Measurements from ENCODE around the gene ZWINT.

The ZWINT gene, protein sequence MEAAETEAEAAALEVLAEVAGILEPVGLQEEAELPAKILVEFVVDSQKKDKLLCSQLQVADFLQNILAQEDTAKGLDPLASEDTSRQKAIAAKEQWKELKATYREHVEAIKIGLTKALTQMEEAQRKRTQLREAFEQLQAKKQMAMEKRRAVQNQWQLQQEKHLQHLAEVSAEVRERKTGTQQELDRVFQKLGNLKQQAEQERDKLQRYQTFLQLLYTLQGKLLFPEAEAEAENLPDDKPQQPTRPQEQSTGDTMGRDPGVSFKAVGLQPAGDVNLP

GRCh38 chr10:56360967-56361612 is at the start of gene ZWINT:
Gene ZWINT (minus strand): TSS chr10:56361259. CDS start chr10:56361236, 23 bp downstream.
- peak; percentile 81 for DNase-seq (ENCODE audit: low read depth)

DNA sequence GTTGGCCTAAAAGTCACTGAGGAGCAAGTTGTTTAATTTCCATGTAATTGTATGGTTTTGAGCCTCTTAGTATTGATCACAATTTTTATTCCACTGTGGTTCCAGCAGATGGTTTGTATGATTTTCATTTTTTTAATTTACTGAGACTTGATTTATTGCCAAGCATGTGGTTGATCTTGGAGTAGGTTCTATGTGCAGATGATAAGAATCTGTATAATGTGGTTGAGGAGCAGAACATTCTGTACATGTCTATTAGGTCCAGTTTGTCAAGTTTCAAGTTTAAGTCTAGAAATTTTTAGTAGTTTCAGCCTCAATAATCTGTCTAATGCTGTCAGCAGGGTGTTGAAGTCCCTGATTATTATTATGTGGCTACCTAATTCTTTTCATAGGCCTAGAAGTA is 22.7 kb upstream of the ZWINT start:
- DNase-seq (ENCODE audit: low read depth): no peak

- no peak for DNase-seq (ENCODE audit: low read depth)
Observed at GRCh38 chr10:56370217-56371113, 9.4 kb upstream of the ZWINT start.

DNA sequence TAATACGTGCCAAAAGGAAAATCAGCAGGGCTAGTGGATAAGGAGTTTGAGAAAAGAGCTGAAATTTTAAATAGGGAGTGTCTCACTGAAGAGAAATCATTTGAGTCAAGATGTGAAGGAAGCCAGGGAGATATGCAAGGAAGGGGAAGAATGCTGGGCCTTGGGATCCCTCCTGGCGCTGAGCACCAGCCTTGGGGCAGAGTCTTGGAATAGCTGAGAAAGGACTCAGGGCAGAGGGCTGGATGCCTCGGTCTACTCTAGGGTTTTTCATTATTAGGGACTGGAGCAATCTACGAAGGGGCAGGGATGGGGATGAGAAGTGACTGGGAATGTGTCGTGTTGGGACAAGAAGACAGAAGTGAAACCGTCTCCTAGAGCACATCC is 484 bp downstream of the ZWINT start:
- DNase-seq (ENCODE audit: low read depth): no peak

DNA sequence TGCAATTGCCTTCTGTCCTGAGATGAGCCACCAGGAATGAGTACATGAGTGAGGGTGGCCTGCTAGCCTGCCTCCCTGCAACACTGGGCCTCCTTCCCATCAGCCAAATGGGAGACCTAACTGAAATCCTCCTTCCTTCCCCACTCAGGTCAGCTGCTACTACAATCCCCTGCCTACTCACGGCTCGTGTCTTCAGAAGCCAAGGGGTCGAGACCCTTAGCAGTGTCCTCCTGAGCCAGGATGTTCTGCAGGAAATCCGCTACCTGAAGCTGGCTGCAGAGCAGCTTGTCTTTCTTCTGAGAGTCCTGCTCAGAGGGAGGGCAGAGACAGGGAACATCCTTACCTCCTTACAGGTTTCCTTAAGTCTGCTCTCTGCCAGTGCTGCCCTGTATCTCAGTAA is 1.2 kb downstream of the ZWINT start:
- DNase-seq (ENCODE audit: low read depth): no peak

DNA sequence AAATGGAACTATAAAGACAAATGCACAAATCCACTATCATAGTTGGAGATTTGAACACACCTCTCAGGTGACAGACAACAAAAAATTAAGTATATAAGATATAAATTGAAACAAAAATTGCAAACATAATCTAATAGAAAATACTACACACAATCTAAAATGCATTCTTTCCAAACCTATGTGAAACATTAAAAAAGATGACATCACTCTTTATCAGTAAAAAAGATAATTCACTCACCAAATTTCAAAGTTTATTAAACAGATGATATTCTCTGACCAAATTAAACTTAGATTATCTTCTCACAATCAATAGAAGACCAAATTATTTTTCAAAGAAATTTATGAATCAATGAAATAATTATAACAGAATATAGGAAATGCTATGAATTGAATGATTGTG is 4.0 kb downstream of the ZWINT start:
- DNase-seq (ENCODE audit: low read depth): no peak

DNA sequence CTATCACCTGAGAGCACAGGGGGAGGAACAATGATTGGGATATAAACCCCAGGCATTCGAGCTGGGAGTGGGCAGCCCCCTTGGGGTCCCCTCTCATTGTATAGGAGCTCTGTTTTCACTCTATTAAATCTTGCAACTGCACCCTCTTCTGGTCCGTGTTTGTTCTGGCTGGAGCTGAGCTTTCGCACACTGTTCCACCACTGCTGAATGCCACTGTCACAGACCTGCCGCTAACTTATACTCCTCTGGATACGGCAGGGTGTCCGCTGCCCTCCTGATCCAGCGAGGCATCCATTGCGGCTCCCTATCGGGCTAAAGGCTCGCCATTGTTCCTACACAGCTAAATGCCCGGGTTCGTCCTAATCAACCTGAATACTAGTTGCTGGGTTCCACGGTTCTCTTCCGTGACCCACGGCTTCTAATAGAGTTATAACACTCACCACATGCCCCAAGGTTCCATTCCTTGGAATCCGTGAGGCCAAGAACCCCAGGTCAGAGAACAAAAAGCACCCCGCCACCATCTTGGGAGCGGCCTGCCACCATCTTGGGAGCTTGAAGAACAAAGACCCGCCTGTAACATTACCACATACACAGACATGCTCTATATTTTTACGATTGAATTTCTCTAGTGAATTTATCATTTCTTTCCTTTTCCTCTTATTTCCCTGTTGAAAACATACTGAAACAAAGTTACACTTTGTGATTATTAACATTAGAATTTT is 9.0 kb downstream of the ZWINT start:
- no peak for DNase-seq (ENCODE audit: low read depth)

GRCh38 chr10:56349611-56350010 is 11.4 kb downstream of the ZWINT start:
- DNase-seq (ENCODE audit: low read depth): no peak

GRCh38 chr10:56348101-56348500 is 13.0 kb downstream of the ZWINT start:
- DNase-seq (ENCODE audit: low read depth): no peak

DNA sequence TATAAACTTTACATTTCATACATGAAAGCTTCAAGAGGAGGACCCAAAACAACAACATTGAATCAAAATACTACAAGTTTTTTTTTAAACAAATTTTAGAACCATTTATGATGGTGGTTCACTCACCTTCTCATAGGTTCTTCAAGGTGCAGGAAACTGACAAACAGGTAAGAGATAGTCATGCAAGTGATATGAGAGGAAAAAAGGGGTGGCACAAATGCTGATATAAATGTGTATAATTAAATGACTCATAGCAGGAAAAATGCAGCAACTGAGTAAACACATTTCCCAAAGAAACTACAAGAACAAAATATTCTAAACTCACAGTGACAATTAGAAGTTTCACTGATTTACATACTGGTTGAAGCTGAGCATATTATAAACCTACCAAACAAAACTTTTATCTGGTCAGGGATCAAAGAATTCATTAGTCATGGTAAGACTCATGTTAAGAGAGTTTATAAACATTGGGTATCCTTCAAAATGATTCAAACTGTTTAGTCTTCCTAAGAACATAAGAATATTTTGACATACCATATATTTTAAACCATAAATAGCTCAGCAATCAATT is 14.1 kb downstream of the ZWINT start:
- no peak for DNase-seq (ENCODE audit: low read depth)

DNA sequence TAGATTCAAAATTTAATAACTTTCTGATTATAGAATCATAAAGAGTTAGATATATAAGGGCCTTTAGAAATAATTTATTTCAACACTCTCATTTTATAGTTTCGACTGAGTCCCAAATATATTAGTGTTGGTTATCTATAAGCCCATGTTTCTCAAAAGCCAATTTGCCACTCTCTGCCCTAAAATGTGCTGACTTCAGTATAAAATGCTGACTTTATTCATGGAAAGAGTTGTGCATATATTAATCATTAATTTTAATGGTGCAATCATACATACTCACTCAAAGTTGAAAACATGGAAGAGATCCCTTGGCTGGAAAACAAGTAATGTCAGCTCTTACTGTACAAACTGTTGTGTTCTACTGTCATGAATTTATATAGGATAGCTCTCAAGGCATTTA is 19.4 kb downstream of the ZWINT start:
- DNase-seq (ENCODE audit: low read depth): no peak

DNA sequence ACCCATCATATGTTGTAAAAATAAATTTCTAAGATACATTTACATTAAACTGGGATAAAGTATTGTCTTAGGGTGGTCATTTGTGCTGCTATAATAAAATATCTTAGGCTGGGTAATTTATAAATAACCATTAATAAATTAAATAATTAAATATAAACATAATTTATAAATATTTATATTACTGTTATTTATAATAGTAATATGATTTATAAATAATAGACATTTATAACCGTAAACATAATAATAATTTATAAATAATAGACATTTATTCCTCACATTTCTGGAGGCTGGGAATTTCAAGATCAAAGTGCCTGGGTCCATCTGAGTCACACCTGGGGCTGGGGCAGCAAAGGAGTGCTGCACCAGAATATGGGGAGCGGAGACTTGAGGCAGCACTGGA is 31.1 kb downstream of the ZWINT start:
- DNase-seq (ENCODE audit: low read depth): no peak

DNA sequence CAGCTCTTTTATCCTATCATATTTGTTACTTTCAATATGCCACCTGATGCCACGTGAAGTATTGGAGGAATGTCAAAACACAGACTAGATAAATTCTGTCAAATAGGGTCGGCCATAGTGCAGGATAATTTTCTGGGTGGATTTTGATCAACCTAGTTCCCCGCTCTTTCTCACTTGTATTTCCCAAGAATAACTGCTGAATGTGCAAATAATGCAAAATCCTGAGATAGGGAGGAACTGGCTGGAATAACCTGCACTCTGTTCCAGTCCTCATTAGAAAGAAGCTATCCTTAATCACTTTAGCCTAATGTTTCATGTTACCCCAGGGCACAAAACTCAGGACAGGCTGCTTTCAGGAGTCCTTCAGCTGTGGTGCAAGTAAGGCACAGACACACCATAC is 33.9 kb downstream of the ZWINT start:
- no peak for DNase-seq (ENCODE audit: low read depth)

DNA sequence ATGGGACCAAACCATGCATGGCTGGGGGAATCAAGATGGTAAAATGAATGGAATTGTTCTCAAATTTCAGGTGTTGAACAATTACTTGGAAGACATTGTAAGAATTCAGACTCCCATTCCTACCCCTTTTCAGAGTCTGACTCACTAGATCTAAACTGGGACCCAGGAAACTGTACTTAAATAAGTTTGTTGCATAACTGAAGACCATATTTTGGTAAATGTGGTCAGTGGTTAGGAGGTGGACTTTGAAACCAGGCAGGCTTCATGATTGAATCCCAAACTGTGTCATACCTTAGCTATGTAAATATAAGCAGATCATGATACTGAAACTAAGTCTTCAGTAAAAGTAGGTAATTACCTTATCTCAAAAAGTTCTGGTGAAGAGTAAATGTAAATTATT is 41.7 kb downstream of the ZWINT start:
- DNase-seq (ENCODE audit: low read depth): no peak

DNA sequence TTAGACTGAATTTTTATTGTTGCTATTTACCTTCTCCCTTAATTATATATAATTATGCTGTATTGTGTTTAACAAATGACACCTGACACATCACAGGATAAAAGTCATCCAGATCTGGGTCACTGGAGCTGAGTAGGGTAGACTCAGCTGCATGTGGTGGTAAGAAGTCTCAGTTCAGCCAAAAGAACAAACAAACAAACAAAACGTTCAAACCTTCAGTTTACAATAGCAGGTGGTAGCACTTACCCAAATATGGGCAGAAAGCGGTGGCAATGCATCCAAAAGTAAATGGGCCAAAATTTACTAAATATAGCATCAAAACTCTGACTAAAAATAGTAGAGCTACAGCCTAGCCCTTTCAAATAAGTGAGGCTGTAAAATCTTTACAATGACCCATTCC is 42.2 kb downstream of the ZWINT start:
- DNase-seq (ENCODE audit: low read depth): no peak

DNA sequence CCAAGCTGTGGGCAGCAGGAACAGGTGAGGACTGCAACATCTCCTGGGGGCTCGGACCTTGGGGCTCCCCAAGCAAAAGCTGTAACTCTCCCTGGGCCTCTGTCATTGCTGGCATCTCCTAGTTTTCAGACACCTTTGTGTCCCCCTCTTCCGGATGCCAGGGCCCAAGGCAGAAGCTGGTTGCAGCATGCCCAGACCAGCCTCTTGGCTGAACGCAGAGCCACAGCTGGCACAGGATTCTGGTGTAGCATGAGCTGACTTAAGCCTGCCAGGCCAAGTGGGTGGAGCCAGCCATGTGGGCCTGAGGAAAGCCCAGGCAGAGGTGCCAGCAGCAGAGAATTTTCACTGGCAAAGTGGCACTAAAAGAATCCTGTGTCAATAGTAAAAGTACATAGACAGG is 43.5 kb downstream of the ZWINT start:
- no peak for DNase-seq (ENCODE audit: low read depth)

GRCh38 chr10:56316603-56317002 is 44.5 kb downstream of the ZWINT start:
- DNase-seq (ENCODE audit: low read depth): no peak
